Stimulated activated memory B cell treated with anti-CD40 and anti-IgM and Interleukin-4, amounts not matched to agents 10 μg/mL and 1 μg/mL and 100 μg/mL, for 72 hours (primary cell): Measurements from ENCODE around the gene EEF2.
"Not testable (repeated sequence)": the region's sequence is repeated elsewhere in the genome, so short reads cannot be mapped to it uniquely, and the experiment has no call there.

Experiments used
- ATAC-seq: fragments of 150-1000 bp; cut with Tn5 transposase; 2 replicates; pipeline ENCODE4 v1.10.0; 2021
- H3K27ac Mint-ChIP-seq: one replicate; pipeline ENCODE4 v1.8.0; 2022; ENCODE audit warnings: mild to moderate bottlenecking, mixed read lengths
- H3K27me3 Mint-ChIP-seq: one replicate; pipeline ENCODE4 v1.8.0; 2022; ENCODE audit warnings: mixed read lengths
- H3K36me3 Mint-ChIP-seq: one replicate; pipeline ENCODE4 v1.8.0; 2022; ENCODE audit warnings: mixed read lengths
- H3K4me1 Mint-ChIP-seq: one replicate; pipeline ENCODE4 v1.8.0; 2022; ENCODE audit warnings: mixed read lengths
- H3K4me3 Mint-ChIP-seq: one replicate; pipeline ENCODE4 v1.8.0; 2022; ENCODE audit warnings: mild to moderate bottlenecking, moderate library complexity, mixed read lengths
- H3K9me3 Mint-ChIP-seq: one replicate; pipeline ENCODE4 v1.8.0; 2022; ENCODE audit warnings: mixed read lengths

EEF2 gene

DNA sequence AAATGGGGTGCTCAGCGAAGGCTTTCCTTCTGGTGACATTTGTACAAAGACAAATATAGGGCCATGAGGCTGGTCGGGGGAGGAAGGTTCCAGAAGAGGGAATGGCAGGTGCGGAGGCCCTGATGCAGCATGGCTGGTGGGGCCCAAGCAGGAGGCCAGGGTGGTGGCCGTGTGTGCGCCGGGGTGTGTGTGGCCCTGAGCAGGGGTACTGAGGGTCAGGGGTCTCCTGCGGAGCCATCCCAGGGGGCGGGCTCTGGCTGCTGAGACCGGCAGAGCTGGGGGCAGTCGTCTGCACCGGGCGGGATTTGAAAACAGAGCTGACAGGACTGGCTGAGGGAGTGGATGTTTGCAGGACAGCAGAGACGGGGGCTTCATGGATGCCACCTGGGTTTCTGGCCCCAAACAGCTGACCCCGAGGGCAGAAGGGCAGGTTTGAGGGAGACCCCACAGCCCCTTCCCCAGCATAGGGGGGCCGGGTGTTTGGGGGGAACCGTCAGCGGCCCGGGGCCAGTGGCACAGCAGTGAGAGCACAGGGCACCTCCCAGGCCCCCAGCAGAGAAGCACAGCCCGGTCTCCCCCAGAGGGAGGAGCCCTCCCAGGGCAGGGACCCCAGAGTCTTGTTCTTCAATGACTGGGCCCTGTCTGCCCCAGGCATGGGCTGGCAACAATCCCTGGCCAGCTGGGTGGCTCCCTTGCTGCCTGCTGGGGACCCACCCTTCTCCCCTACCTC lies 33.7 kb upstream of the EEF2 start:
- Mint-ChIP-seq H3K4me3 (no peak overlapping the region), H3K9me3 (peaks cover 3% of the 10 kb centered on the region), H3K36me3 (peaks cover 32% of the 10 kb centered on the region), H3K27ac (no peak overlapping the region), H3K4me1 (peaks cover 20% of the 10 kb centered on the region), H3K27me3 (no peaks in the 10 kb centered on the region)
- no peak for ATAC-seq

DNA sequence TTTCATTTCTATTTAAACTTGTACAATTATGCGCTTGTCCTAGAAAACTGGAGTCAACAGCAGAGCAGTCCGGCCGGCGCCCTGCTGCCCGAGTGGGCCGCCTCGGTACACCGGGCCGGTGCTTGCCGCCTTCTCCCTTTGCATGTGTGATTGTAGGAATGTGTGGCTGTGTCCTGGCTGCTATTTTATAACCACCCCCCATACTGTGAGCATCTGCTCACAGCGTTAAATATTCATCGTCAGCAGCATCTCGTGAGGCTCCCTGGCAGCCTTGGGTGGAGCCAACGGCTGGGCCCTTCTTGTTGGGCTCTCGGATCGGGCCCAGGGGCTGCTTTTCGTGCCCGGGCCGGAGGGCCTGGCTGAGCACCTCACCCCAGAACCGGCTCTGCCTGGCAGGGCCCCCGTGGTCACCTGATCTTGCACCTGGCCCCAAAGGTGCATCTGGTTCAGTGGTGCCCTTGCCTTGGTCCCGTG lies 32.9 kb upstream of the EEF2 start:
- Mint-ChIP-seq H3K36me3 (peaks cover 33% of the 10 kb centered on the region), H3K4me3 (no peak overlapping the region), H3K9me3 (peaks cover 3% of the 10 kb centered on the region), H3K27ac (no peak overlapping the region), H3K27me3 (no peaks in the 10 kb centered on the region), H3K4me1 (peaks cover 22% of the 10 kb centered on the region)
- no peak for ATAC-seq

DNA sequence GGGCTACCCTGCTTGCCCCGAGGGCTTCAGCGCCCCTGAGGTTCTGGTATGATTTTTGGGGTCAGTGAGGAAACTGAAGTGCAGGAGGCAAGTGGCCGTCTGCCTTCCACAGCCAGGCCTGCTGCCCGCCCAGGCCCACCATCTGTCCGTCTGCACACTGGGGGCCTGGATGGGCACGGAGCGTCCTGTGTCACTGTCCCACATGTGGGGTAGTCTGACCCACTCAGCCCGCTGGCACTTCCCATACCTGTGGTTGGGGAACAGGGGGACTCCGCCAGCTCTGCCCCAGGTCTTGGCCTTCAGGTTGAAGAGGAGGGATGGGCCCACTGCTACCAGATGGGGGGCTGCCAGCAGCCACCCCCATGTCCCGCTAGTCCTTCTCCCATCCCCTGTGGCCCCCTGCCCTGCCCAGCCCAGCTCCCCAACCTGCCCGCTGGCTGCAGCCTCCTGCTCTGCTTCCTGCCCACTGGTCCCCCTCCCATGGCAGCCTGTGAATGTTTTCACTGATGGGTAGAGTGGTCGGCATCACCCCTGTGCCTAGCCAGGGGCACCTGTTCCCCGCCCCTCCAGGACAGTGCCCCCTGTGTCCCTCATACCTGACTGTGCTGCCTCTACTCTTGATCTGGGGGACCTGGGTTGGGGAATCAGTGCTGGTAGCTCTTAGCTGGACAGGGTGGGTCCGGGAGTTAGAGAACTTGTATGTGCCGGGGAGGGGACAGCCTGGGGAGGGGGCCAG lies 31.8 kb upstream of the EEF2 start:
- H3K9me3 Mint-ChIP-seq = peaks cover 1% of the 10 kb centered on the region

DNA sequence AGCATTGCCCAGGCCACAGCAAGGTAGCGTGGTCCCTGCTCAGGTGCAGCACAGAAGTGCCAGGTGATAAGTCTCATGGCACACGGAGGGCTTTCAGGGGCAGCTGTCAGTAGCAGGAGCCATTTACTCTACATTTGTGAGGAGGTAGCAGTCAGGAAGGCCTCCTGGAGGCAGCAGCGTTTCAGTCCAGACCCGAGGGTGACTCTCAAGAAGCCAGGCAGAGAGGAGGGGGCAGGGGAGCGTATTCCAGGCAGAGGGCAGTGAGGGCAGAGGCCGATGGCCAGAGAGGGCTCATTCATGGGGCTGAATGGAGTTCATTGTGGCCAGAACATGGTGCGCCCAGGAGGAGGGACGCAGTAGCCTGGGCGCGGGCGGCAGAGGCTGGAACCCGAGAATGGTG lies 31.2 kb upstream of the EEF2 start:
- peaks cover 36% of the 10 kb centered on the region for H3K36me3 Mint-ChIP-seq
- no peak overlapping the region for H3K4me3 Mint-ChIP-seq
- no peak overlapping the region for H3K27ac Mint-ChIP-seq
- H3K9me3 Mint-ChIP-seq = no peaks in the 10 kb centered on the region
- H3K4me1 Mint-ChIP-seq = peaks cover 33% of the 10 kb centered on the region
- no peak for ATAC-seq
- H3K27me3 Mint-ChIP-seq = no peaks in the 10 kb centered on the region

More for the DNA sequence above, 31.8 kb upstream of the EEF2 start:
- no peak overlapping the region for H3K27ac Mint-ChIP-seq
- peaks cover 33% of the 10 kb centered on the region for H3K4me1 Mint-ChIP-seq
- no peak for ATAC-seq
- no peak overlapping the region for H3K4me3 Mint-ChIP-seq
- no peaks in the 10 kb centered on the region for H3K27me3 Mint-ChIP-seq
- H3K36me3 Mint-ChIP-seq = peaks cover 39% of the 10 kb centered on the region

DNA sequence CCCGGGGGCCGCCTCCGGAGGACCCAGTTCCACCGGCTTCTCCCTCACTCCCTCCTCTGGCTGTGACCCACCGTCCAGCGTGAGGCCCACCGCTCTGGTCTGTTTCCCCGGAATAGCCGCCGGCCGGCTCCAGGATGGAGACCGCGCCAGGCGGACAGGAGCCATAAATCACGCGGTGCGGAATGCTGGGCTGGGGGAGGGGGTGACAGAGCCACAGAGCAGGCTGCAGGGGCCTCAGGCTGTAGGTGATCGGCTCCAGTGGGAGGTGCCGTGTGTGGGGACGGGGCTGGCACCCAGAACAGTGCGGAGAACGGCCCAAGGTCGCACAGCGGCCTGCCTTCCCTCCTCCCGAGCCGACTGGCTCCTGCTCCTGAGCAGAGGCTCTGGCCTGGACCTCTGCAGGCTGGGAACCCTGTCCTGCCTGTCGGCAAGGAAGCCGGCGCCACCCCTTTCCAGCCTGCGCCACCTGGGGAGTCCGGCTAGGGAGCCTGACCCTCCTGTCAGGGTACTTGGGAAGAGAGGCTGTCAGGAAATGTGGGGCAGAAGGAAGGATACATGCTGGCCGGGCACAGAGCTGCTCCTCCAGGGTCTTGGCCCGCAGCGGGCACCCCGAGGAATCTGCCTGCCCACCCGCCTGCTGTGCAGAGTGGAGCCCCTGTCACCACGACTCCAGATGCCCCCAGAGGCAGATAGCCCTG lies 30.6 kb upstream of the EEF2 start:
- no peaks in the 10 kb centered on the region for H3K9me3 Mint-ChIP-seq
- peaks cover 42% of the 10 kb centered on the region for H3K36me3 Mint-ChIP-seq
- no peak overlapping the region for H3K4me3 Mint-ChIP-seq
- H3K4me1 Mint-ChIP-seq = peaks cover 39% of the 10 kb centered on the region
- H3K27me3 Mint-ChIP-seq = no peaks in the 10 kb centered on the region
- no peak for ATAC-seq
- no peak overlapping the region for H3K27ac Mint-ChIP-seq

DNA sequence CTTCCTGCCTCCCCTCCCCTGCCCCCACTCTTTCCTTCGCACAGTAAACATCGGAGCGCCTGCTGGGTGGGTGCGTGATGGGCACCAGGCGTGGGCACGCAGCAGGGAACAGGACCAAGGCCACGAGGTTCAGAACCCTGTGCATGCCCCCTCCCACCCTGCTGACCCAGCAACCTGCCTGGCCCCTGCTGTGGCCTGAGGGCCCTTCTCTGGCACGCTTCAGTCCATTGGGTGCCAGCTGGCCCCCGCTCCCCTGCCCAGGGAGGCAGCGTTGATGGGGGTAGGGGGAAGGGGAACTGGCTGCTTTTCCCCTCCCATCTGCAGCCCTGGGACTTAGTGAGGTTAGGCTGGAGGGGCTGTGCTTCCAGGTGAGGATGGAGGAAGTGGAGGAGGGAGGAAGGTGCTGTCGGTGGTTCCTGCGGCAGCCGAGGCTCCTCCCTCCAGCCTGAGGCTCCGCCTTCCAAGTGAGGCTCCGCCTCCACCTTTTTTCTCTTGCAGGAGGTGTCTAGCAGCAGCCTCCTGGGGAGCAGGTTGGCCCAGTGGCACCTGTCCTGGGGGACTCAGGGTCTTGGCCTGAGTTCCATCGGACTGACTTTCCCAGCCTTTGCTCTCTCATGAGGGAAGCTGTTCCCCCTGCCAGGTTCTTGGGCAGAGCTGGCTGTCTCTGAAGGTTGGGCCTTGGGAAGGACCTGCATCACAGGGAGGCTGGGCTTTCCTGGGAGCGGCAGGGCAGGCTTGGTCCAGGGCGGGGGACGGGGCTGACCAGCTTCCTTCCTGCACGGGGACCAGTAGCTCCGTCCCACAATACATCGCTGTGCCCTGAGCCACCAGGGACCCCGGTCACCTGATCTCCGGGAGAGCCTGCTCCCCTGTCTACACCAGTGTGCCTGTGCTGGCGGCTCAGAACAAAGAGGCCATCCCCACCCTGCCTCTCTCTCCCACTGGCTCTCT lies 29.6 kb upstream of the EEF2 start:
- no peaks in the 10 kb centered on the region for H3K27me3 Mint-ChIP-seq
- H3K36me3 Mint-ChIP-seq = peaks cover 42% of the 10 kb centered on the region
- H3K4me3 Mint-ChIP-seq = no peak overlapping the region
- no peak overlapping the region for H3K27ac Mint-ChIP-seq
- peaks cover 49% of the 10 kb centered on the region for H3K4me1 Mint-ChIP-seq
- no peaks in the 10 kb centered on the region for H3K9me3 Mint-ChIP-seq
- no peak for ATAC-seq

DNA sequence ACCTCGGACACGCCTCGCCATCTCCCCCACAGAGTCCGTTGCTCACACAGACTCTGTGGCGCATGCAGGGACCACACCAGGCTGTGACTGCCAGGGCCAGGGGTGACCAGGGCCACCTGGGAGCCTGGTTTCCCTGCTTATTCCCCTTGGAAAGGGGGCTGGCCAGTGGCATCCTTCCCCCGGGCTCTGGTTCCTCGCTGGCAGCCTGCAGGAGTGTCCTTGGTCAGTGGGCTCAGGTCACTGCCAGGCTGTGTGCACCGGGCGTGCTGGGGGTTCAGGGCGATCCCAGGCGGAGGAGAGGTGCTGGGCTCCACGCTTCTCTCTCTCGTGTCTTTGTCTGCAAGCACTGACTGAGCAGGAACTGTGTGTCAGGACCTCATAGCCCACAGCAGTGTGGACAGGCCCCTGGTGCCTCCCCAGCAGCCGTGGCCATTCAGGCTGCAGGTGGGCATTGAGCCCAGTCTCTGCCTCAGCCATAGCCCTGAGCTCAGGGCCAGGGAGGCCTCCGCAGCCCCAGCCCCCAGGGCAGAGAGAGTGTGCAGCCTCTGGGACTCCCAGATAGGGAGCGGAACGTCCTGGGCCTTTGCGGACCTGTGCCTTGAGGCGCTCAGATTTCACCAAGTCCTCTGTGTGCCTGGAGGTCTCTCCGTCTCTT lies 28.8 kb upstream of the EEF2 start:
- Mint-ChIP-seq H3K9me3 (no peaks in the 10 kb centered on the region), H3K4me1 (peaks cover 57% of the 10 kb centered on the region), H3K27ac (no peak overlapping the region), H3K4me3 (no peak overlapping the region), H3K27me3 (no peaks in the 10 kb centered on the region), H3K36me3 (peaks cover 42% of the 10 kb centered on the region)
- ATAC-seq = no peak

DNA sequence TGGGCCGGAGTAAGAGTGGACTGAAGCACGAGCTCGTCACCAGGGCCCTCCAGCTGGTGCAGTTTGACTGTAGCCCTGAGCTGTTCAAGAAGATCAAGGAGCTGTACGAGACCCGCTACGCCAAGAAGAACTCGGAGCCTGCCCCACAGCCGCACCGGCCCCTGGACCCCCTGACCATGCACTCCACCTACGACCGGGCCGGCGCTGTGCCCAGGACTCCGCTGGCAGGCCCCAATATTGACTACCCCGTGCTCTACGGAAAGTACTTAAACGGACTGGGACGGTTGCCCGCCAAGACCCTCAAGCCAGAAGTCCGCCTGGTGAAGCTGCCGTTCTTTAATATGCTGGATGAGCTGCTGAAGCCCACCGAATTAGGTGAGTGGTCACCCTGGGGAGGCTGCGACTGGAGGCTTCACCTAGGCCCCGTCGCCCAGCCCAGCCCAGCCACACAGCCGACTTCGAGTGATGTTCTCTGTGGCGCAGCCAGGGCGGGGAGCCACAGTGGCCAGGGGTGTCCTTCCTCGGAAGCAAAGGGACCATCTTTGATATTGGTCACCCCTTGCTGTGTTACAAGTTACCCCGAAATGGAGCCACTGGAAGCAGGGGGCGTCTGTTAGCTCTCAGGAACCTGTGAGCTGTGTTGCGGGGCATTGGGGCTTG lies 27.8 kb upstream of the EEF2 start:
- Mint-ChIP-seq H3K27me3 (no peaks in the 10 kb centered on the region), H3K9me3 (no peaks in the 10 kb centered on the region), H3K4me1 (peaks cover 57% of the 10 kb centered on the region)

DNA sequence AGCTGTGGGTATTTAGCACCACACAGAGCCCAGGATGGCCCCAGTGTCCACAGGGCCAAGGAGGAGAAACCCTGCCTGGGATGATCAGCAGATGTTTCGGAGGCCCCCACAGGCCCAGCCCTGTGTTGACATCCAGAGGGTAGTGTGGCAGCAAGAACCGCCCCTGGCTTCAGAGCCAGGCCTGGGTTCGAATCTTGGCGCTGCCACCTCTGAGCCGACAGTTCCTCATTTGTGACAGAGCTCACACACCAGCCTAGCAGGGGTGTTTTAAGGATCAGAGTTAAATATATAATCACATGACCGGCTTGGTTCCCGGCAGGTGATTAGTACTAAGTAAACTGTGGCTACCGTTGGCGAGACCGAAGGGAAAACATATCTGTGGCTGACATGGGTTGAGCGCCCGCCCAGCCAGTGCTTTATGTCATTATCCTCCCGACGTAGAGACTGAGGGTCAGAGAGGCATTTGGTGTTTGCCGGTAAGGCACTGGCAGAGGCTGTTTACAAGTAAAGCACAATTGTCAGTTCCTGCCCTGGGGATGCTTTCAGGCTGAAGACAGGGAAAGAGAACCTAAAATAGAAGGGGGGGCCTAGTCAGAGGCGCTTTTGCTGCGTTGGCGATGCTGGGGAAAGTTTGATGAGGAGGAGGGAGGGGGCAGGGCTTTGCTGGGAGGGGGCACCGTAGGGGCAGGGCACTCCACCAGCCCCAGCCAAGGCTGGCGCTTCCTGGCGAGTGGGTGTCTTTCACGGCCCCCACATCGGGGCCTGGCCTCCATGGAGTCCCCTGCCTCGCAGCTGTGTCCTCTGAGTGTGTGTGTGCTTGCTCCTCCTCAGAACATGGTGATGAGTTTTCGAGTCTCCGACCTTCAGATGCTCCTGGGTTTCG lies 27.1 kb upstream of the EEF2 start:
- Mint-ChIP-seq H3K4me1 (peaks cover 57% of the 10 kb centered on the region), H3K36me3 (peaks cover 30% of the 10 kb centered on the region), H3K4me3 (no peak overlapping the region), H3K9me3 (no peaks in the 10 kb centered on the region), H3K27ac (no peak overlapping the region), H3K27me3 (no peaks in the 10 kb centered on the region)
- no peak for ATAC-seq

More for the DNA sequence above, 27.8 kb upstream of the EEF2 start:
- Mint-ChIP-seq H3K27ac (no peak overlapping the region), H3K4me3 (no peak overlapping the region), H3K36me3 (peaks cover 34% of the 10 kb centered on the region)
- no peak for ATAC-seq

DNA sequence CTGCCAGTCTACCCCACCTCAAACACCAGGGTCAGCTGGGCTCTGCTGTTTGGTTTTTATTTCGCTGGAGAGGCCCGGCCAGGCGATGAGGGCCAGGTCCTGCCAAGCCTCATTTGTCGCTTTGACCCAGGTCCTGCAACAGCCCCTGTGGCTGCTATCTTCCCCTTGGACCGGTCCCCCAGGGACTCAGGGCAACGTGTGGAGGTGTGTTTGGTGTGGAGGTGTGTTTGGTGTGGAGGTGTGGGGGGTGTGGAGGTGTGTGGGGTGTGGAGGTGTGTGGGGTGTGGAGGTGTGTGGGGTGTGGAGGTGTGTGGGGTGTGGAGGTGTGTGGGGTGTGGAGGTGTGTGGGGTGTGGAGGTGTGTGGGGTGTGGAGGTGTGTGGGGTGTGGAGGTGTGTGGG lies 26.2 kb upstream of the EEF2 start:
- not testable (repeated sequence) for H3K4me3 Mint-ChIP-seq, H3K9me3 Mint-ChIP-seq, H3K27ac Mint-ChIP-seq, H3K27me3 Mint-ChIP-seq, ATAC-seq
- peaks cover 28% of the 10 kb centered on the region for H3K36me3 Mint-ChIP-seq
- peaks cover 54% of the 10 kb centered on the region for H3K4me1 Mint-ChIP-seq

DNA sequence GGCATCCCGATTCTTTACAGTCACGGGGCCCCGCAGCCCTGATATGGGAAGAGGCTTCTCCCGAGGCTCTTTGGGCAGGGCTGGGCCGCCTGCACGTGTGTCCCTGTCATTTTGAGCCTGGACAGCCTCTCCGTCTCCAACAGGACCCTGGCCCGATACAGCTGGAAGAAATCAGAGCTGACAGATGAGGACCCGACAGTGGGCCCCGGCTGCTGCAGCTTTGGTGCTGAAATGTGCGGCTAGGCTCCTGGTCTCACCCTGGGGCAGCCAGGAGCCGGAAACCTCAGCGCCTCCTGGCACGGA lies 25.5 kb upstream of the EEF2 start:
- no peaks in the 10 kb centered on the region for H3K9me3 Mint-ChIP-seq
- ATAC-seq = no peak
- H3K4me3 Mint-ChIP-seq = no peak overlapping the region
- H3K27ac Mint-ChIP-seq = no peak overlapping the region
- H3K36me3 Mint-ChIP-seq = peaks cover 21% of the 10 kb centered on the region
- no peaks in the 10 kb centered on the region for H3K27me3 Mint-ChIP-seq
- H3K4me1 Mint-ChIP-seq = peaks cover 52% of the 10 kb centered on the region

DNA sequence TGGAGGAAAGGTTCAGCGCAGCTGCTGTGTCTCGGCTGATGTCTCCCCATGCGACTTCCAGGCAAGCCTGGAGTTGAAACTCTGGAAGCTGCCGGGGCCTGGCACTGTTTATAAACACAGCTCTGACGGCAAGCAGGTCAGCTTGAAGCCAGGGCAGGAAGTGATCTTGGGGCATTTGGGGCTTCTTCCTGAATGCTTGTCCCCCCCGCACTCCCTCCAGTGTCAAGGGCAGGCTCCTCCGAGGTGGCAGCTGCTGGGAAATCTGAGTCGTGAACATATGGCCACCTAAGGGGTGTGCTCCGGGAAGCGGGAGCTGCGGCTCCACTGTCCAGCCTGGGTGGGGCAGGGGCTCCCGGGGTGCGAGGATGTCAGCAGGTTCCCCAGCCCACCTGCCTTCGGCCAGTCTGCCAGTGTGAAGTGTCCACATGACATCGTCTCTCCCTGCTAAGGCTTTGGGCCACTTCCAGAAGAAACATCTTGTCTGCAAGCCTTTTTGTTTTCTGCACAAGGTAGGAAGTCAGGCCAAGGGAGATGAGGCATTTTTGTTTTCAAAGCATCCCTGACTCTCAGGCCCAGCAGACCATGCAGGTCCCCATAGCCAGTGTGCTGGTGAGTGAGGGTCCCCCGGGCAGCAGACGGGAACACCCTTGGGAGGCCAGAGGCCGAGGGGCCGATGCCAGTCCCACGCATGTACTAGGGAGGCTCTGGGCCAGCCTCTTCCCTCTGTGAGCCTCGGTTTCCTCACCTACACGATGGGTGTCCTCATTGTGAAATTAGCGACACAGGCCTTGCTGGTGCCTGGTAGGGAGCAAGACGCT lies 24.9 kb upstream of the EEF2 start:
- Mint-ChIP-seq H3K27me3 (no peaks in the 10 kb centered on the region), H3K4me1 (peaks cover 50% of the 10 kb centered on the region), H3K27ac (peak overlapping the region; percentile 75), H3K4me3 (no peak overlapping the region), H3K9me3 (no peaks in the 10 kb centered on the region), H3K36me3 (peaks cover 17% of the 10 kb centered on the region)
- no peak for ATAC-seq
